Measurements from ENCODE around the gene HIBADH.
"Not testable (repeated sequence)": the region's sequence is repeated elsewhere in the genome, so short reads cannot be mapped to it uniquely, and the experiment has no call there.

Gene HIBADH

DNA sequence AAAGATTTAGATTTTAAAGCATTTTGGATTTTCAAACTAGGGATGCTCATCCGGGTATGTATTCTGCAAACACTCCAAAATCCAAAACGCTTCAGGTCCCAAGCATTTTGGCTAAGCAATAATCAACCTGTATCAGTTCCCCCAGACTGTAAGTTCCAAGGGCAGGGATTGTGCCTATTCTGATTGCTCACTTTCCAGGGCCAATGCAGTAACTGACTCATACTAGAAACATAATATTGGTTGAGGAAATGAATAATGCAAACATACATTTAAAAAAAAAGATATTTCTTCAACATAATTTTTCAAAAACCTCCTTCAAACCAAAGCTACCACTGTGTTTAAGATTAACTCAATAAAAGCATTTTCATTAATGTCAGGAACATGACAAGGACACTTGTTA is 69.5 kb downstream of the HIBADH start:
- DNase-seq = no peak

DNA sequence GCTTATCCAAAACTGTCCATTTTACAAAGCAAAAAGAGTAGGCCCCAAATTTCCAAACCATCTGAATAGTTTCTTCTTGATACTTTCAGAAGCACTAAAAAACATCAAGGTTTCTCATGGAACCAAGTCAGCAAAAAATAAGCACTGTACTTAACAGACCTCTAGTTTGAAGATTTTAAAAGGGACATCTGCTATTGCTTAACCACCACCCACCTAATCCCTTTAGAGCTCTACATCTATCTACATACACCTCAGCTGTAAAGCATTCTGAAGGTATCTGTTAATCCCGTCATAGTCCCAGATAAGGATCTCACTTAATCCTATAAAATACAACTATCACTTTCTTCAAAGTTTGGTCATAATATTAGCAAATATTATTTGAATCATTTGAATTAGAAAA is 72.3 kb downstream of the HIBADH start:
- no peak for DNase-seq

DNA sequence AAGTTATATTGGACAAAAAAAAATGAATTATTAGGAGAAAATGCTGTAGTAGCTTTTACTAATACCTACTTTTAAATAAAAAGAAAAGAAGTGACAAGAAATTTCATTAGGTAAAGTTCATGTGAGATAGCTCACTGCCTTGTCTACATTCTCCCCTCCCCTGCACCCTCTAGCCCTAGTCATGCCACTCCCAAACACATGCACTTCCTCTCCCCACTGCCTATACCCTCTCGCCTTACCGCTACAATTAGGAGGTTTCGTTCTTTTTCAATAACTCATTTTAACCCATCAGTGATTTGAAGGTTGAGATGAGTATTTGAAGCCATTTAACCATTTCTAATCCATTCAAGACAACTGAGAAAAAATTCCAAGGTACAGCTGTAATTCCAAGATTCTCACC is 75.3 kb downstream of the HIBADH start:
- no peak for DNase-seq

DNA sequence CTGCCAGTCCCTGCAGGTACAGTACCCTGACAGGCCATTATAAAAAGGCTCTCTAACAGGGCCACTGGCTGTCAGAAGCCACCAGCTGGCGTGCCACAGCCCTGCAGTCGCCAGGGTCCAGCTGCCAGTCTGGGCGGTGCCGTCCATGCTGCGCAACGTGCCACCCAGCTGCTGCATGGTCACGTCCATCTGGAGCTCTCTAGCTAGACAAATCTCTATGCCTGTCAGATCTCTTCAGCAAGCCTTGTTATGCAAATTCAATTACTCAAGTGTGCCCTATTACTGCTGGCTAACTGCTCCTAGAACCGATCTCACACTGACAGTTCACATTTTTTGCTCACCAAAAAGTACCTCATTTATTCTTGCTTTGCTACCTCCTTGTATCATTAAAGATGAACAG is 75.9 kb downstream of the HIBADH start:
- no peak for DNase-seq

DNA sequence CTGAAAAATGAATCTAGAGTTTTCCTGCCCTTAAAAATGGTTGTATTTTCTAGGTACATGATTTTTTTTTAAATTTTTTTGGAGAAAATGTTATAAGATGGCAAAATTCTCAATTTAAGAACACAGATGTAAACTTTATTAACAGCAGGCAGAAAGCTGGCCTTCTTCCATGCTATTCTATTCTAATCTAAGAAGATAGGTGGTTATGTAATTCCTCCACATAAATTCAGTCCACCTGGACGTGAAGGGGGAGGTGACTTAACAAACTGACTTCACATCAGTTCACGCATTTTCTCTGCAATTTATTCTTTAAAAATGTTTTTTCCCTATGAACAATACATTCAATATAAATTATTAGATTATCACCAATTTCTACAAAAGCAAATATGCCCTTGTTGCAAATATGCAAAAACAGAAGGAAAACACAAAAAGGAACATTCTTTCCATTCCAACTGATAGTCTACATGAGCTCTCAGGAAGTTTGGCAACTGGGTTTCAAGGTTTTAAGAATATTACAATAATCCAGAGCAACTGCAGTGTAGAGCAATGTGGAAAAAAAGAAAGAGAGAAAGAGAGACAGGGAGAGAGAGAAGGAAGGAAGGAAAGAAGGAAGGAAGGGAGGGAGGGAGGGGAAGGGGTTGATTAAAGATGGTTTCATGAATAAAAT is 76.8 kb downstream of the HIBADH start:
- DNase-seq = no peak

DNA sequence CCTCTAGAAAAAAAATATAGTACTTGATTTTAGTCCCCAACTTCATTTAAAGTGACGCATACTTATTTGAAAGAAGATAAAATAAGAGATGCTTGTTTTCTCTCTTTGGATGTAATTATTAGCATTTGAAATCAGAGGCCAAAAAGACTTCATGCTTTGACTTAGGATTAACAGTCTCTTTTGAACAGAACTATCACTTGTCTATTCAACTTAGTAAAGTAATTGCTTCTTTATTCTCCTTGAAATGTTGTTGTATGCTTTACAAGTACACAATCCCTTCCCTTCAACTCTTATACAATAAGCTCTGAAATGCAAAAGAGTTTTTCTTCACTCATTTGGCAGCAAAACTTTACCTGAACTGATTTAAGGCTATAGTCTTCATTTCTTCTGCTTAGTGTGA is 80.8 kb downstream of the HIBADH start:
- no peak for DNase-seq

DNA sequence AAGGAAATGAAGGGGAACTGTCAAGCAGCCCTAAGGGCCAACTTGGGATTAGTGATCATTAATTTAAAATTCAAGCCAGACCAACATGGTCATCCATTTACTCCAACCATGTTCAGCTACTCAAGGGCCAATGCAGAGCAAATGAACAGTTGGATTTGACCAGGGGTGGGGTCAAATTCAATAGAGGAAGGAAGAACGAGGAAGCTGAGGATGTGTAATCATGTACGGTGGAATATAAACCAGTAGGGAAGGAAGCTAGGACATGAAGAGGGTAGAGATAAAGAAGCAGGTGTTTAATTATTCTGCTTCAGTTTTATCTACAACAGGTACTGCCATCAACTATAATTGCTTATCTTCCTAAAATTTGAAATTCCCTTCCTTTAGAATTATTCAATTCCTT is 81.6 kb downstream of the HIBADH start:
- DNase-seq = no peak

DNA sequence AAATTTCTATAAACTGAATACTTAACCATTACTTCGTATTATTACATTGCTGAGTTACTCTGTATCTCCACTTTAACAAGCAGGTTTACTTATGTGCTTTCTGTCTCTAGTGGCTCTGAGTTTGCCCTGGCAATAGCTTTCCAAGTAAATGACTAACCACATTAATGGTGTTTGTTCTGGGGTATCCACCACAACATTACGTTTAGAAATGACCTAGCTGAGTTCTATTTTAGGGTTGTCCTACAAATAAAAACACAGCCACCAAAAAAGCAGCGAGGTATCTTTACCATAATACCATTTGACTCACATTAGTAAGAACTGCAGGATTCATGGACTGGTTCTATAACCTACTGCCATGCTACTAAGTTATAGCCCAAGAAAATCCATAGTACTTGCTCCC is 83.1 kb downstream of the HIBADH start:
- DNase-seq = no peak

DNA sequence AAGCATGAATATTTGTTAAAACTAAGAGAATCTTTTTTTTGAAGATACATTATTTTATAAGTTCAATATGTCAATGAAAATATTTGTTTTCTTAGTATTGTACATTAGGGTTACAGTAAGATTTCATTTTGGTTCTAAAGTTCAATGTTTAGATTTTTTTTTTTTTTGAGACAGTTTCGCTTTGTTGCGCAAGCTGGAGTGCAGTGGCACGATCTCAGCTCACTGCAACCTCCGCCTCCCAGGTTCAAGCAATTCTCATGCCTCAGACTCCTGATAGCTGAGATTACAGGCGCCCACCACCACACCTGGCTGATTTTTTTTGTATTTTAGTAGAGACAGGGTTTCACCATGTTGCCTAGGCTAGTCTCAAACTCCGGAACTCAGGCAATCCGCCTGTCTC is 84.5 kb downstream of the HIBADH start:
- not testable (repeated sequence) for DNase-seq

DNA sequence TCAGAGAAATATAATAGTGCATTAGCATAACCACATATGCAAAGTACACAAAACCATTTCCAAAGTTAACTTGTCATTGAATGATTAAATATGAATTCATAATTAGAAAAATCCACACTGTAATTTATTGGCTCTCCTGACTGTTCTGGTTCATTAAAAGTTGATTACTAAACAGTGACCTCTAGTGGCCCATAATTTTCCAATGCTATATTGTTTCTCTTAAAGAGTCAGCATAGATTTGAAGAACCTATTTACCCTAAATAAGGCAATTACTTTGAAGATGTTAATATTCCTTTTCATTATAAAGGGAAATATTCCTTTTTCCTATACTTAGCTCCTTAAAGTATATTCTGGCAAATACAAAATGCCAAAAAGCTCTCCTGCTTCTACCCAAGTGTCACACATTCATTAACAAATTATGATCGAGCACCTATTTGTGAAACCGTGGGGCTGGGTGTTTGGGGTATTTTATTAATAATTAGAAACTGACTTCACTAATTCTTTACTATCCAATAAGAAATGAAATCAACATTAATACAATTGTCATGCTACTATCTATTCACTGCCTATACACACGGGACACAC is 86.2 kb downstream of the HIBADH start:
- DNase-seq = no peak

DNA sequence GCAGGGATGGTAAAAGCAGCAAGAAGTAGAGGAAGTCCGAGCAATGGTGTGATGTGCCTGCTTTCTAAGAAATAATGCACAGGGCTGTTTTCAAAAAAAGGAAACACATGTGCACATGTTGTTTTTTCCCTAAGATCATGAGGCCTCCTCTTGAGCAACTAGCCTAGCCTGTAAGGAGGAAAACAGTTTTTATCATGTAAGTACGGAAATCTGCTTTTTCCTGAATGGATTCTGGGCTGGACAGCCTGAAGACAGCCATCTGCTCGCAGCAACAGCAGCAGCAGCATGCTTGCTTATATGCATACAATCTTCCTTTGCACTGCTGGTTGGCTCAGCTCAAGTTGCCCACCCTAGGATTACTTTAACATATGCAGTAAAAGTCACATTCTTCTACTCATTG is 87.1 kb downstream of the HIBADH start:
- no peak for DNase-seq

DNA sequence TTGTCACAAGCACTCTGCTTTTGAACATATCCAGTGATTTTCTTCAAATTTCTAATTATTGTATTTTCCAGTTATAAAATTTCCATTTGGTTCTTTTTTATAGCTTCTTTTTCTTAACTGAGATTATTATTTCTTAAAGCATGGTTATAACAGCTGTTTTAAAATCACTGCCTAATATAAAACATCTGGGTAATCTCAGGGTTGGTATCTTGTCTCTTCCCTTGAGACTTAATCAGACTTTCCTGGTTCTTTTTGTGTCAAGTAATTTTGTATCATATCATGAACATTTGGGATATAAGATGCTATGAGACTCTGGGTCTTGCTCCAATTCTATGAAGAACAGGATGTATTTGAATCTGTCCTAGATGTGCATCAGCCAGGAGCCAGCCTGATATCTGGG is 93.6 kb downstream of the HIBADH start:
- DNase-seq = no peak

DNA sequence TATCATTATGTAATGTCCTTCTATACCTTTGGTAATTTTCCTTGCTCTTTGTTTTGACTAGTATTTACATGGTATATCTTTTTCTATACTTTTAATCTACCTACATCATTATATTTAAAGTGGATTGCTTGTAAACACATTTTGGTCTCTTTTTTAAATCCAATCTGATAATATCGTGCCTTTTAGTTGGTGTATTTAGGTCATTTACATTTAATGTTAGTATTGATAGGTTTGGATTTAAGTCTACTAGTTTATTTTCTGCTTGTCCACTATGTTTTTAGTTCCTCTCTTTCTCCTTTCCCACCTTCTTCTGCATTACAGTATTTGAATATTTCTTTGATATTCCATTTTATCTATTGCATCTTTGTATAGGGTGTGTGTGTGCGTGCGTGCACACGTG is 95.4 kb downstream of the HIBADH start:
- no peak for DNase-seq

DNA sequence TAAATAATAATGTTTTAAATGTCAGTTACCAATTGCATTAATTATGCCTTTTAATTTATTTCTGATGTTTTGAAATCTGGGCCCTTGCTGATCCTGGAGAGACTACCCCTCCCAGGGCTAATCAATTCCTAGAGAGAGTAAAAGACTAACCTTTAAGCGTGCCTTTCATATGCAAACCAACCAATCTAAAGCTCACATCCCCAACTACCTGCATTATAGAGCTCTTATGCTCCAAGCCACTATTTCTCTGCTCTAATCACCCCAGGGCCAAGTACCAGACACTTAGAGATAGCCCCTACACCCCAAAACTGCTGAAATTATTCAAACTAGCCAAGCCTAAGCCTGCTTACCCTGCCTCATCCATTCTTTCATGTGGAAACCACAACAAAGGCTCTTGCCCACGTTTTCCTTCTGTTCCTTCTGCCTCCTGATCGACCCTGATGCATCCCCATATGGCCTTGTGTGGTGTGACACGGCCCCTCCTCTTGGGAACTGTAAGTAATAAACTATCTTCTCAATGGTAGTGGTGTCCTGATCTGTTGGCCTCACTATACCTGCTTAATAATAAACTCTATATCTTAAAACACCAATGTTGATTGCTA is 97.7 kb downstream of the HIBADH start:
- DNase-seq = no peak

DNA sequence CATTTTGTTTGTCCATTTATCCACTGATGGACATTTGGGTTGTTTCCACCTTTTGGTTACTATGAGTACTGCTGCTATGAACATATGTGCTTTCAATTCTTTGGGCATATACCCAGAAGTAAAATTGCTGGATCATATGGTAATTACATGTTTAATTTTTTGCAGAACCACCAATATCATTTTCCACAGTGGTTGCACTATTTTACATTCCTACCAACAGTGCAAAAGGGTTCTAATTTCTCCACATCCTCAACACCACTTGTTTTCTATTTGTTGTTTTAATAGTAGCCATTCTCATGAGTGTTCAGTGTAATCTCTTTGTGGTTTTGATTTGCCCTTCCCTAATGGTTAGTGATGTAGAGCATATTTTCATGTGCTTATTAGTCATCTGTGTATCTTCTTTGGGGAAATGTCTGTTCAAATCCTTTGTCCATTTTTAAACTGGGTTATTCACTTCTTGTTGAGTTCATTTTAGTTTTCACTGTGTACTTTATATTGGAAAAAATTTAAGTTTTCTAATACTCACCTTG is 101.9 kb downstream of the HIBADH start:
- DNase-seq = no peak

DNA sequence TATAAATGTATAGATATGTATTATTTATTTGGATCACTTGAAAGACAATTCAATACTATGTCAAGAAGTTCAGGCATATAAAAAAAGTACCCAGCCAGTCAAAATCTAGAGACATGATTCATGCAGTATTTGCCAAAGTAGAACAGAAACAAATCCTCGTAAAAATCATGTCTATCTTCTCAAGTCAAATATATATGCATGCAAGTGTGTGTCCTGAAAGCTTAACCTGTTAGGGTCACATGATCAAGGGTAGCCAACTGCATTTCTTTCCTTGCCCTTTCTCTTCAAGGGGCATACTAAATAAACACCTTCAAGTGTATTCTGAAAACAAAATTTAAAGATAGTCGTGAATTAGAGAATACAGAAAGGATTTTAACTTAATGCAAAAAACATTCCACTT is 107.0 kb downstream of the HIBADH start:
- no peak for DNase-seq

DNA sequence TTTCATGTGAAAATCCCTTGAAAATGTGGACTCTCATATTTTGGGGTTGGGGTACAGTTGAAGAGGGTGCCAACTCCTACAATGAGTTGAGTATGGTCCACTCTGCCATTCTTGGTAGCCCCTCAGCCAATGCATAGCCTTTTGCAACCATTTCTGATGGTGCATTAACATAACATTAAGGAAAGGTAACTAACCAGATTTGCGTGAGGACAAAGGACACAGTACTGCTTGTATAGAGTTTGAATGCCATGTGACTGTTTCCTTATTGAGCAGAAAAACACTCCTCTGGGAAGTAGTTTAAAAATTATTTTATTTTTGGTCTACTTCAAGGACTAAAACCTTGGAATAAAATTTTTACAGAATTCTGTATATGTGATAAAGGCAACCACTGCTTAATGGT is 107.9 kb downstream of the HIBADH start:
- no peak for DNase-seq

DNA sequence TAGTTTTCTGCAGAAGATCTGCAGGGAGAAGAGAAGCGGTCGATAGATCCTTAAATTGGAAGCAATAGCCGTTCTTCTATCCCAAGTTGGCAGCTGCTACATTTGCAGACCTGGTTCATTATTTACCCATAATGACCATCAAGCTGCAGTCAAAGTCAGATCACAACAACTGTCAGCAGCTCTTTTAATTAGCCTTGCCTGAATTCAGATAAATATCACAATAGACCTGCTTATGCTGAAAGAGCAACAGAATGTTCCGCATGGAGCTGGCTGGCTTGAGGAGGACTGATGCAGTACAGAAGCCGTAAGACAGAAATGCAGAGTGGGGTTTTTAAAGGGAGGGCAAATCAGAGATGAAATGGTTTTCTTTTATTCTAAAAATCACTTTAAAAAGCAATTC is 109.4 kb downstream of the HIBADH start:
- DNase-seq = no peak

DNA sequence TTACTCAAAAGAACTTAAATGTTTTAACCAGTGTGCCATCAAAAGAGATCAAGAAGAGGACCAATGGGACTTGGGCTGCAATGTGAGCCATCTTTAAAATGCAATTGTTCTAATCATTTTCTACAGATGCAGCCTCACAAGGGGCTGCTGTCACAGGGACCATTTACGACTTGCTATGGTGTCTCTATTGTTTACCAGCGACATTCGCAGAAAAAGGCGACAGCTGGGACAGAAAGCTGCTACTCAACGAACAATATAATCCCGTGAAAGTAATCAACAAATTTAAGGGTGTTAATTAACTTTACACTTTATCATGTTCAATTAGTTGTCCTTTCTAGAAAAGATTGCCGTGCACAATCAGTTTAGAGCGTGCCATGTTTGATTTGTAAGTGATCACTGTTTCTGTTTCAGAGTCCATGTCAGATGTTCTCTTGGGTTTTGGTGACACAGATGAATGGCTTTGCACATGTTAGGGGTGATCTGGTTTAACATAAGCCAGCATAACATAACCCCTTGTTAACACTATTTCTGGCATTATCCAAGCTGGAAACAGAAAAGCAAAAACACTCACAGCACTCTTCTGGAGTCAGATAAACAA is 110.8 kb downstream of the HIBADH start:
- no peak for DNase-seq

DNA sequence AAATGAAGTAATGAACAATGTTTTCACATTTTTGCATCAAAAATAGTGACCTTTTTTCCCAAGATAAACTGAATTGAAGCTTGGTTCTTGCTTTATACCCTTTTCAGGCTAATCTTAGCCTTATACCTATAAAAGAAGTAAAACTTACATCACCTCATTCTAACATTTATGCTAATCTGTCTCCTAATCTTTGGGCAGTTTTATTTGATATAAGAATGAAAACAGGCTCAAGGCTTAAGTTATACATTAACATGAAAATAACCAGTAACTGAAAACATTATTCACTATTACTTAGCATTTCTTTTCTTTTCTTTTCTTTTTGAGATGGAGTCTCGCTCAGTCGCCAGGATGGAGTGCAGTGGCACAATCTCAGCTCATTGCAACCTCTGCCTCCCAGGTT is 113.1 kb downstream of the HIBADH start:
- no peak for DNase-seq

DNA sequence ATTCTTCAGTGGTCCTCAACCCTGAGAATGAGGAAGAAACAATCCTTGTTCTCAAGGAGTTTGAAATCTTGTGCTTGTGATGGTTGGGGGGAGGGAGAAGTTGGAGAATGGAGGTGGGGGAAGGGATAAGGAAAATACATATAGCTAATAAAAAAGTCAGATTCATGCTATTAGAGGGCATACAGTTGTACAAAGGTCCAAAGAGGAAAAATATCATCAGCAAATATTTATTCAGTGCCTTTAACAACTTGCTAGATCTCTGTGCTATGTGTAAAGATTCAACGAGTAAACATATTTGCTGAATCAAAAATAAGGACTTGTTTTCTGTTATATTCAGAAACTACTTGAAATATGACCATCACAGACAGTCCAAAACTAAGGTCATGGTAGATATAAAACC is 114.4 kb downstream of the HIBADH start:
- DNase-seq = no peak

DNA sequence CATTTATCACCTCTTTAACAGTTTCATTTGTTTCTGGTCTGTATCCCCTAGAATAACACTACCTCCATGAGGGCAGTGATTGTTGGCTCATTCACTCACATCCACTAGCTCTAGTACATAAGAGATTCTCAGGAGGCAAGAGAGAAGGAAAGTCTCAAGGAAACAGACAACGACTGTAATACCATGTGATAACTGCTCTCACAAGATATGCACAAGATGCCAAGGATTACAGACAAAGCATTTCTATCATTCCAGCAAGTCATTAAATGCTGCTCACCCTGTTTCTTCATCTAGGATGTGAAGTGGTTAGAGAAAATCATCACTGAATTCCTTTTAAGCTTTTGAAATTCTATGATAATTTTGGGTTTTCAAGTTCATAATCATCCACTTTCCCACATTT is 115.3 kb downstream of the HIBADH start:
- DNase-seq = no peak

DNA sequence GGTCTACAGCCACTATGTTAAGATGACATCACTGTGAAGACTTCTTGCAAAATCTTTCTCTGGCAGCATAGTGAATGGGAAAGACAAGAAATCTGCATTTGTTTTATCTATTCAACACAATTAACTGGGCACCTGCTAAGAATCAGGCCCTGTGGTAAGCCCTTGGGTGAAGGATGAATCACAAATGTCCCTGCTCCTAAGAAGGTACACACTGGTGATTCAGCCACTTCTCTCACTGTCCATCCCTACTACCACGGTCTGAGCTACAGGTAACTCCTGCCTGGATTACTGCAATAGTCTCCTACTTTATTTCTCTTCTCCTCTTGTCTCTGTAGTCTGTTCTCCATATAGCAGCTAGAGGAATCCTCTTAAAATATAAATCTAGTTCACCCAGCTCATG is 116.1 kb downstream of the HIBADH start:
- no peak for DNase-seq

DNA sequence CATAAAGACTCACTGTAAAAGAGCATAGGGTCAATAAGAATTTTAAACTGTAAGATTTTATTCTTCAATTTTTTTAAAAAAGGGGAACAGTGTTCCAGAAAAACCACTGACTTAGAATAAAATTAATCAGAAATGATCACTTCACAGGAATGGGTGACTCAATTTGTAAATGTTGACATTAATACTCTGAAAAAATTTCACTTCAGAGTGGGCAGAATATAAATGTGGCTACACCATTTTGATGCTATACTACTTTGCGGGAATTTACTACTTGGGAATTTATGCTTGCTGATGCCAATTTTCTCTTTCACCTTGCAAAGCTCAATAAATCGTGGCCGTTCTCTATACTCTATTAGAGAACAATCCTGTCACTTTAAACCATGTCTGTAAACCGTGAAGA is 126.9 kb downstream of the HIBADH start:
- no peak for DNase-seq
